ENCODE results near the gene RAB20. TPM values are rescaled to one million over a fixed set of nuclear protein-coding genes. Genes with fewer than 3 reads are reported as not detected.

The RAB20 gene
- total RNA-seq, 1 experiment from 2014 or later = 7.9 TPM

GRCh38 chr13:110484290-110485048, 77.1 kb downstream of the RAB20 start:
- ATAC-seq = no peak
- H3K27ac ChIP-seq (ENCODE audit: low read length) = no peak overlapping the region
- H3K36me3 ChIP-seq (ENCODE audit: control insufficient read depth, insufficient read depth, low read length) = no peaks in the 10 kb centered on the region
- in situ Hi-C loops (cut with HindIII; ENCODE audit: low pct_unique_long_range_greater_than_20kb, low sequenced_read_pairs) = no loop called here
- no peak for TF ChIP-seq TCF7L2 (IDR thresholded peaks at IDR 0.05; ENCODE audit: low read depth, low read length)
- no peak for TF ChIP-seq REST (IDR thresholded peaks at IDR 0.05; ENCODE audit: insufficient read depth in 1 of 2, low read depth in 2 of 2, low read length in 1 of 2)
- TF ChIP-seq CTCF (IDR thresholded peaks at IDR 0.05) = no peak
- TF ChIP-seq POLR2AphosphoS5 (IDR thresholded peaks at IDR 0.05; ENCODE audit: low read depth, low read length) = no peak
- TF ChIP-seq SIN3A (IDR thresholded peaks at IDR 0.05; ENCODE audit: borderline replicate concordance, insufficient read depth, low read depth, low read length) = no peak
- H3K4me1 ChIP-seq (ENCODE audit: control insufficient read depth, insufficient read depth, low read length) = no peaks in the 10 kb centered on the region
- no peak for DNase-seq (ENCODE audit: low read depth, low spot score)
- no TSS peak for BruUV-seq (replicated peaks)
- no peaks in the 10 kb centered on the region for H3K9me3 ChIP-seq (ENCODE audit: control insufficient read depth, insufficient read depth, low read depth, low read length)
- H3K27me3 ChIP-seq (ENCODE audit: control insufficient read depth, insufficient read depth, low read length) = no peaks in the 10 kb centered on the region
- CTCF ChIA-PET = interaction anchor here (0.9 kb wide), 1 partner anchor 41 kb away, joined by 6 read pairs; no protein-coding TSS in a partner anchor
- intact Hi-C loops (cut with micrococcal nuclease; ENCODE audit: unreplicated experiment) = no loop called here
- H3K4me3 ChIP-seq (ENCODE audit: low read depth in 2 of 2, low read length in 2 of 2) = no peak overlapping the region
- POLR2A ChIA-PET = interaction anchor here (0.5 kb wide), 1 partner anchor 247 kb away, joined by 3 read pairs; no protein-coding TSS in a partner anchor

- Histone ChIP-seq H3K27me3 (ENCODE audit: control insufficient read depth, insufficient read depth, low read length) (no peaks in the 10 kb centered on the region), H3K9me3 (ENCODE audit: control insufficient read depth, insufficient read depth, low read depth, low read length) (no peaks in the 10 kb centered on the region), H3K36me3 (ENCODE audit: control insufficient read depth, insufficient read depth, low read length) (no peaks in the 10 kb centered on the region), H3K4me3 (ENCODE audit: low read depth in 2 of 2, low read length in 2 of 2) (no peak overlapping the region), H3K4me1 (ENCODE audit: control insufficient read depth, insufficient read depth, low read length) (no peaks in the 10 kb centered on the region), H3K27ac (ENCODE audit: low read length) (no peak overlapping the region)
- in situ Hi-C loops (cut with HindIII; ENCODE audit: low pct_unique_long_range_greater_than_20kb, low sequenced_read_pairs) = no loop called here
- no peak for DNase-seq (ENCODE audit: low read depth, low spot score)
- TF ChIP-seq SIN3A (IDR thresholded peaks at IDR 0.05; ENCODE audit: borderline replicate concordance, insufficient read depth, low read depth, low read length) (no peak), POLR2AphosphoS5 (IDR thresholded peaks at IDR 0.05; ENCODE audit: low read depth, low read length) (no peak), TCF7L2 (IDR thresholded peaks at IDR 0.05; ENCODE audit: low read depth, low read length) (no peak), REST (IDR thresholded peaks at IDR 0.05; ENCODE audit: insufficient read depth in 1 of 2, low read depth in 2 of 2, low read length in 1 of 2) (no peak), CTCF (IDR thresholded peaks at IDR 0.05) (no peak)
- ChIA-PET CTCF (no interaction called here), POLR2A (interaction anchor here (0.7 kb wide), 1 partner anchor 216 kb away, joined by 5 read pairs; no protein-coding TSS in a partner anchor)
- intact Hi-C loops (cut with micrococcal nuclease; ENCODE audit: unreplicated experiment) = no loop called here
- ATAC-seq = no peak
- BruUV-seq (replicated peaks) = no TSS peak
Observed at GRCh38 chr13:110483386-110483968, 78.0 kb downstream of the RAB20 start.
